ENCODE measurements around the gene STAC3. TPM values are rescaled to one million over a fixed set of nuclear protein-coding genes. Genes with fewer than 3 reads are reported as not detected.
A peak's percentile ranks its signal among the peaks of the same experiment; 100 is the strongest.
"Not testable (repeated sequence)": the region's sequence is repeated elsewhere in the genome, so short reads cannot be mapped to it uniquely, and the experiment has no call there.

Gene STAC3
- 6.0 TPM for total RNA-seq
- long read RNA-seq: 0 reads

- no peak for DNase-seq
- H3K9me3 ChIP-seq: no peaks in the 10 kb centered on the region
- TF ChIP-seq CTCF (IDR thresholded peaks at IDR 0.05): no peak
- no peak within 1 kb of the TSS for H3K27ac ChIP-seq
- peaks cover 6% of the 10 kb centered on the region for H3K36me3 ChIP-seq
- intact Hi-C loops (cut with DNase I): no loop called here
- no peaks in the 10 kb centered on the region for H3K27me3 ChIP-seq
- no peak for ATAC-seq
- H3K4me3 ChIP-seq: no peak within 1 kb of the TSS
- no peaks in the 10 kb centered on the region for H3K4me1 ChIP-seq
These were observed at the start of gene STAC3 for GRCh38 chr12:57250956-57251355. Gene STAC3, minus strand, starts transcription at chr12:57251187. Its CDS starts 1,551 bp downstream, at chr12:57249636.

GRCh38 chr12:57299514-57300016 is 48.6 kb upstream of the STAC3 start:
- intact Hi-C loops (cut with DNase I): no loop called here
- Histone ChIP-seq H3K27me3 (no peaks in the 10 kb centered on the region), H3K27ac (no peak overlapping the region), H3K4me3 (no peak overlapping the region), H3K9me3 (no peaks in the 10 kb centered on the region), H3K4me1 (no peaks in the 10 kb centered on the region), H3K36me3 (peaks cover 86% of the 10 kb centered on the region)
- ATAC-seq (no peak), DNase-seq (no peak)
- no peak for TF ChIP-seq CTCF (IDR thresholded peaks at IDR 0.05)

- no peak for ATAC-seq
- TF ChIP-seq CTCF (IDR thresholded peaks at IDR 0.05): no peak
- peaks cover 96% of the 10 kb centered on the region for H3K36me3 ChIP-seq
These were observed 45.3 kb upstream of the STAC3 start for GRCh38 chr12:57296291-57296690.

GRCh38 chr12:57282073-57282472 is 31.1 kb upstream of the STAC3 start:
- H3K27ac ChIP-seq; ATAC-seq; DNase-seq; H3K4me1 ChIP-seq; H3K4me3 ChIP-seq; H3K9me3 ChIP-seq; intact Hi-C loops (cut with DNase I); H3K27me3 ChIP-seq: not testable (repeated sequence)
- peaks cover 72% of the 10 kb centered on the region for H3K36me3 ChIP-seq

More at GRCh38 chr12:57296291-57296690, 45.3 kb upstream of the STAC3 start:
- H3K27ac ChIP-seq: no peak overlapping the region
- intact Hi-C loops (cut with DNase I): no loop called here
- H3K4me1 ChIP-seq: no peaks in the 10 kb centered on the region
- H3K27me3 ChIP-seq: no peaks in the 10 kb centered on the region
- DNase-seq: no peak
- H3K9me3 ChIP-seq: no peaks in the 10 kb centered on the region
- no peak overlapping the region for H3K4me3 ChIP-seq

- H3K36me3 ChIP-seq: peaks cover 75% of the 10 kb centered on the region
- DNase-seq: no peak
- H3K27ac ChIP-seq: no peak overlapping the region
- H3K4me3 ChIP-seq: no peak overlapping the region
- no peaks in the 10 kb centered on the region for H3K4me1 ChIP-seq
- intact Hi-C loops (cut with DNase I): no loop called here
- no peaks in the 10 kb centered on the region for H3K9me3 ChIP-seq
- ATAC-seq: peak; percentile 90
- no peaks in the 10 kb centered on the region for H3K27me3 ChIP-seq
- no peak for TF ChIP-seq CTCF (IDR thresholded peaks at IDR 0.05)
These were observed 29.4 kb upstream of the STAC3 start for GRCh38 chr12:57280211-57281062.
